Left ventricle myocardium superior (tissue), 1 donor: ENCODE measurements around the gene KRTAP10-8. TPM values are rescaled to one million over a fixed set of nuclear protein-coding genes. Genes with fewer than 3 reads are reported as not detected.
"Not testable (repeated sequence)": the region's sequence is repeated elsewhere in the genome, so short reads cannot be mapped to it uniquely, and the experiment has no call there.

Experiments used
- ATAC-seq: fragments of 200-7000 bp; cut with Tn5 transposase; one replicate; pipeline ENCODE4 v1.9.1; 2020; ENCODE audit warnings: mild to moderate bottlenecking, moderate library complexity
- DNase-seq: peaks from one replicate; pipeline ENCODE4 v3.0.0-alpha.2; 2020
- intact Hi-C: fragments of 100-400 bp; cut with micrococcal nuclease; formaldehyde crosslinking; loops from one replicate; pipeline ENCODE4 v1.11.0; 2022
- total RNA-seq: library from RNA; stranded (reverse); fragmentation: NEBNext Ultra II Directional; extraction: Animal tissue kit (Norgen Biotek cat#: 25700); gene quantifications from one replicate; pipeline ENCODE4 v1.2.1, GENCODE V29; 2021
- donor health status: DM: no; HTN: yes; CAD: no; lungs with severe emphysema.

The KRTAP10-8 gene
- total RNA-seq, 1 donor from 2014 or later = not detected

DNA sequence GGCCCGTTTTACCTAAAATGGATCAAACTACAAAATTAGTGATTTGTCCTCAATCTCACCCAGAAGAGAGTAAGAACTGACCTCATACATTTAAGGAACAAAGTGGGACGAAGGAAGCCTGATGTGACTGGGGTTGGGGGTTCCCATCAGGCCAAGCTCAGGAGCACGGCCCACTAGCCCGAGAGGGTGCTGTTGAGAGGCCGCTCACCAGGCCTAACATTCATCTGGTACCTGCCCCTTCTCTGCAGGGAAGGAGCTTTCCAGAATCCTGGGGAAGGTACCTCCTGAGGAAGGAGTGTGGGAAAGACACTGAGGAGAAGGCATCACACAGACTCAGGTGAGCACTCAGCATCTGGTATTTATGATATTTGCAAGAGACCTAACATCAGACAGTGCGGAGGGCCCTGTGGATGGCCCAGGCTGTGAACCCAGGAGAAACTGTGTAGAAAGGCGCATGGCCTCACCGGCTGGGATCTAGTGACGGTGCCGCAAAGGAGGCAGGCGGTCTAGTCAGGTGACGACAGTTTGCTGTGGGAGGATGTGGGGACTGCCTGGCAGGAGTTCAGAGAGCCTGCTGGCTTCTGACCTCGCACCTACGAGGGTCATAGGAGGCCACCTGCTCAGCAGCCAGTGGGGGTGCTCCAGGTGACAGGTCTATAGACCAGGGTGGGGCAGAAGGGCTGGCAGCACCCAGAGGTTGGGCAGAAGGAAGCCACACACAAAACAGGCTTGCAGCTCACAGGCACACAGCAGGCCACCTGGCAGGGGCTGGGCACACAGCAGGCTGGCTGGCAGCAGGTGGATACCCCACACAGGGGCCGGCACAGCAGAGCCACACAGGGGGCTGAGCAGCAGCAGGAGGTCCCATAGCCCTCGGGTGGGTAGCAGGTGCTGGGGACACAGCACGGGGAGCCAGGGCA lies 42.0 kb downstream of the KRTAP10-8 start:
- no peak for ATAC-seq
- no peak for DNase-seq
- intact Hi-C loops = no loop called here

DNA sequence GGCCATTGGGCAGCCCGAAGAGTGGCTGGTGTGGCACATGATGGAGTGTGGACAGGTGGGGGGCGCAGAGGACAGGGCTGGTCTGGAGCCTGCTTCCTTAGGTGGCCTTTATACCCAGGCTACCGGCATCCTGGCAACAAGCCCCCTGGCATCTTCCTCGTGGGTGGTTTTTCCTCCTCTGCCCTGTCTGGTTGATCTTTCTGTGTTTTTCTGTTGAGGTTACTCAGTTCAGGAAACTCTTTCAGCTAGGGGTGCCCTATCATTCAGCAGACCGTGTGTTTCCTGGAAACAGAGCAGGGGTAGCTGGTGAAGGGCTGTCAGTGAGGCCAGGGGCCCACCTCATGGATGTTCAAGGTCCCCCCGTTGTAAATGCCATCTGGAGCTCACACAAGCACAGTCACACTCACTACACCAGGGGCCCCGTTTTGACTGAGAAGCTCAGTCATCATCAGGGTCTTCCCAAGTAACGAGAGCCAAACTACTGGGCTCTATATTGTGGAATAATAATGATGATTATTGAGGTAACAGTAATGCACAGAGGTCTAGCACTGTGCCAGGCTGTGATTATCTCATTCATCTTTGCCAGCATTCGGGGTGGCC lies 42.8 kb downstream of the KRTAP10-8 start, which contains the start of gene KRTAP12-4:
TSS of gene KRTAP12-4 (minus strand) at position 84 of the 600 bp plus-strand sequence. CDS start at position 39, 45 bp downstream.
- intact Hi-C loops = no loop called here
- DNase-seq (no peak), ATAC-seq (no peak)

DNA sequence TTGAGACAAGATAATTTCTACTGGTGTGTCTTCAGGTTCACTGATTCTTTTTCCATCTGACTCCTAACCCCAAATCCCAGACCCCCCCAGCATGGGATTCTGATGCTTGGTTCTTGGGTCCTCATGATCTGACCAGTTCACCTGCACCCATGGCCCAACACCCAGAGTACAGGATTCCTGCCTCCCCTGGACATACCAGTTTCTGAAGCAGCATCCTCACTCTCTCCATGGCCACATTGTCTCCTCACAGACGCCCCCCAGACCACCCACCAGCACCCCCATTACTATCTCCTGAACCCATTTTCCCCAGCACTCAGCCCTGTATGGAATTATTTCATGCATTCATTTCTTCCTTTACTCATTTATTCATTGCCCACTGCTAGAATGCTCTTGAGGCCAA lies 45.0 kb downstream of the KRTAP10-8 start:
- no peak for DNase-seq
- intact Hi-C loops = no loop called here
- no peak for ATAC-seq

DNA sequence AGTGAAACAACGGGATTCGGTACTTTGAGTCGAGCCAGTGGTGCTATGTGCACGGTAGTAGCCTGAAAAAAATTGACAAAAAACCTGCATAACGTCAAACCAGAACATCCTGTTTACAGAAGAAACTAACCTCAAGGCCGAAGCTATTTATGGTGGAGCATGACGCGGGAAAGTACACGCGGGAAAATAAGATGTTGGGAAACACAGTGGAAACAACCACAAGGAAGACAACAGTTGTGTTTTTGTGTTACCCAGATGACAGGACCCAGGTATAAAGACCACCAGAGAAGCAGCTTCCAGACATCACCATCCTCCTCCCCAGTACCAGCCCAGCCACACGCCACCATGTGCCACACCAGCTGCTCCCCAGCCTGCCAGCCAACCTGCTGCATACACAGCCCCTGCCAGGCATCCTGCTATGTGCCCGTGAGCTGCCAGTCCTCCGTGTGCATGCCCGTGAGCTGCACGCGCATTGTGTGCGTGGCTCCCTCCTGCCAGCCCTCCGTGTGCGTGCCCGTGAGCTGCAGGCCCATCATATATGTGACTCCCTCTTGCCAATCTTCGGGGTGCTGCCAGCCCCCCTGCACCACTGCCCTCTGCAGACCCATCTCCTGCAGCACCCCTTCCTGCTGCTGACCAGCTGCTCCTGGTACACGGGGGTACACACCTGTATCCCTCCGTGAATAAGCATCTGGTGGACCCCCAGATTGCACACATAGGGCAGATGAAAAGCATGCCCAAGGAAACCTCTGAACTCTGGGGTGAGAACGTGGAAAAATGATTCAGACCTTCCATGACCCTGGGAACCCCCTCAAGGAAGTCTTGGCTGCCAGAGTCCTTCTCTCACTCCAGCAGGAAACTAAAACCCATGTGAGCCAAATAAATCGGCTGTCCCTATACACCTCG lies 46.0 kb downstream of the KRTAP10-8 start, which contains the start of gene KRTAP12-3:
TSS of gene KRTAP12-3 (plus strand) at position 298 of the 906 bp plus-strand sequence. CDS start at position 346, 48 bp downstream.
- intact Hi-C loops = no loop called here
- ATAC-seq (no peak), DNase-seq (no peak)

DNA sequence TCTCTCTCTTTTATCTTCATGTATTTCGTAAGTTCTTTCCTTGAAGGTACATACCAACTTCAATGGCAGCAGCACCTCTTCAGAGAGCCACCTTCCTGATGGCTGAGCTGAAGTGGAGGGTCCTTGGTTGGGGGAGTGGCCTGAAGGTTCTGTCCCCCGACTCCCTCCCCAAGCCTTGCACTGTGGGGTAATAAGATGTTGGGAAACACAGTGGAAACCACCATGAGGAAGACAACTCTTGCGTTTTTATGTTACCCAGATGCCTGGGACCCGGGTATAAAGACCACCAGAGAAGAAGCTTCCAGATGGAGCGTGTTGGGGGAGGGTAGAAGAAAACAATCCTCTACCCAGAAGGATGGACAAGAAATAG lies 46.6 kb downstream of the KRTAP10-8 start:
- DNase-seq (no peak), ATAC-seq (no peak)
- intact Hi-C loops = no loop called here

DNA sequence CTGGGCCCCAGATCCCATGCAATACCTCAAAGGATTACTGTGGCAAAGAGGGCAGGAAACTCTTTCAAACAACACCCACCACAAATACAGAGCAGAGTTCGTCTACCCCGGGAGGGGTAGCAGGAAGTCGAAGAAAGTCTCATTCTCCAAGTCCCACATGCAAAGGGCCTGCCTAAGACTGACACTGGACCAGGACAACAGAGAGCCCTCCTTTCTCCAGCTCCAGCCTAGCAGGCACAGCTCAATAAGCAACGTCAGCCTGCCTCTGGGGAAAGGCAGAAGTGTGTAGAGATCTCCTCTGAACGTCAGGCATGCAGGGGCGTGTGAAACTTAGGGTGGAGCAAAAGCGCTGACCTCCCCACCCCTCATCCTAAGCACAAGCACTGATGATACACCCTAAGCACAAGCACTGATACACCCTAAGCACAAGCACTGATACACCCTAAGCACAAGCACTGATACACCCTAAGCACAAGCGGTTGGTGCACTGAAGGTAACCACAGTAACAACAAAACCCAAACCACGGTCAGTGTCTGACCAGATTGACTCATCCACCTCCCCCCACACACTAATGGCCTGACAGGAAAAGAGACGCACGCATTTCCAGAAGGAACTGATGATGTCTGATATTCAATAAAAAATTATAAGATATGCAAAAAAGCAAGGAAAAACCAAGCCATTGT lies 47.2 kb downstream of the KRTAP10-8 start:
- DNase-seq (no peak), ATAC-seq (no peak)
- intact Hi-C loops = no loop called here

DNA sequence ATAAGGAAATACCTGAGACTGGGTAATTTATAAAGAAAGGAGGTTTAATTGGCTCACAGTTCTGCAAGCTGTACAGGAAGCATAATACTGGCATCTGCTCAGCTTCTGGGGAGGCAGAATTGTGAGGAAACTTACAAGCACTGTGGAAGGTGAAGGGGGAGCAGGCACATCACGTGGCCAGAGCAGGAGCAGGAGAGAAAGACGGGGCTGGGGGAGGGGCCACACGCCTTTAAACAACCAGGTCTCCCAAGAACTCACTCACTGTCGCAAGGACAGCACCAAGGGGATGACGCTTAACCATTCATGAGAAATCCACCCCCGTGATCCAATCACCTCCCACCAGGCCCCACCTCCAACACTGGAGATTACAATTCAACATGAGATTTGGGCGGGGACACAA lies 49.7 kb downstream of the KRTAP10-8 start:
- DNase-seq, ATAC-seq: not testable (repeated sequence)

More for the DNA sequence above, 49.7 kb downstream of the KRTAP10-8 start:
- intact Hi-C loops = not testable (repeated sequence)

Other genes with a start within 250 kb of the KRTAP10-8 start
- gene LRRC3, start 156.6 kb upstream of the KRTAP10-8 start, total RNA-seq = 2.1 TPM
- not detected for gene KRTAP10-1, start 71.9 kb upstream of the KRTAP10-8 start, total RNA-seq
- not detected for gene KRTAP10-2, start 60.6 kb upstream of the KRTAP10-8 start, total RNA-seq
- gene KRTAP10-3, start 53.3 kb upstream of the KRTAP10-8 start, total RNA-seq = not detected
- gene KRTAP10-4, start 38.4 kb upstream of the KRTAP10-8 start, total RNA-seq = not detected
- not detected for gene KRTAP10-5, start 31.5 kb upstream of the KRTAP10-8 start, total RNA-seq
- not detected for gene KRTAP10-6, start 19.6 kb upstream of the KRTAP10-8 start, total RNA-seq
- not detected for gene KRTAP10-7, start 11.5 kb upstream of the KRTAP10-8 start, total RNA-seq
- not detected for gene KRTAP10-9, start 15.0 kb downstream of the KRTAP10-8 start, total RNA-seq
- not detected for gene KRTAP10-10, start 25.3 kb downstream of the KRTAP10-8 start, total RNA-seq
- not detected for gene KRTAP10-11, start 34.3 kb downstream of the KRTAP10-8 start, total RNA-seq
- not detected for gene KRTAP12-4, start 42.6 kb downstream of the KRTAP10-8 start, total RNA-seq
- not detected for gene KRTAP12-3, start 45.9 kb downstream of the KRTAP10-8 start, total RNA-seq
- gene KRTAP12-2, start 54.8 kb downstream of the KRTAP10-8 start, total RNA-seq = not detected
- gene KRTAP12-1, start 70.1 kb downstream of the KRTAP10-8 start, total RNA-seq = not detected
- not detected for gene KRTAP10-12, start 85.1 kb downstream of the KRTAP10-8 start, total RNA-seq
- gene TSPEAR, start 99.5 kb downstream of the KRTAP10-8 start, total RNA-seq = 2.7 TPM
- gene UBE2G2, start 189.7 kb downstream of the KRTAP10-8 start, total RNA-seq = 70.0 TPM
- 72.2 TPM for gene SUMO3, start 206.0 kb downstream of the KRTAP10-8 start, total RNA-seq